ENCODE data around the gene SLC2A4.
"Not testable (repeated sequence)": the region's sequence is repeated elsewhere in the genome, so short reads cannot be mapped to it uniquely, and the experiment has no call there.

SLC2A4 gene

GRCh38 chr17:7327056-7327455 lies 45.5 kb downstream of the SLC2A4 start:
- no peak for DNase-seq

GRCh38 chr17:7327501-7327900 lies 46.0 kb downstream of the SLC2A4 start:
- DNase-seq, result no peak

GRCh38 chr17:7328009-7328408 lies 46.5 kb downstream of the SLC2A4 start:
- DNase-seq, result no peak

- no peak for DNase-seq
Observed at GRCh38 chr17:7328840-7329373, 47.4 kb downstream of the SLC2A4 start, which contains the start of gene NEURL4. Gene NEURL4 (minus strand): TSS chr17:7329335. CDS start chr17:7329312, 23 bp downstream.

- peak; percentile 92 for DNase-seq
Observed at GRCh38 chr17:7329374-7329996, 48.0 kb downstream of the SLC2A4 start.

GRCh38 chr17:7329997-7330637 lies 48.6 kb downstream of the SLC2A4 start:
- peak; percentile 35 for DNase-seq

GRCh38 chr17:7330638-7331015 lies 49.1 kb downstream of the SLC2A4 start:
- no peak for DNase-seq

- no peak for DNase-seq
Observed at GRCh38 chr17:7332111-7332510, 50.6 kb downstream of the SLC2A4 start.

- not testable (repeated sequence) for DNase-seq
Observed at GRCh38 chr17:7332600-7333069, 51.1 kb downstream of the SLC2A4 start.

GRCh38 chr17:7334938-7335538 lies 53.5 kb downstream of the SLC2A4 start:
- DNase-seq, result no peak

GRCh38 chr17:7335765-7336164 lies 54.2 kb downstream of the SLC2A4 start:
- not testable (repeated sequence) for DNase-seq

- DNase-seq, result no peak
Observed at GRCh38 chr17:7336240-7337175, 55.0 kb downstream of the SLC2A4 start, which contains the start of gene ACAP1. Gene ACAP1 (plus strand): TSS chr17:7336529. CDS start chr17:7336735, 206 bp downstream.

GRCh38 chr17:7337600-7337999 lies 56.1 kb downstream of the SLC2A4 start:
- DNase-seq, result not testable (repeated sequence)

Data from COR-L47 (cell line).